CD14-positive monocyte (primary cell): ENCODE data around the gene RAB3GAP1. TPM values are rescaled to one million over a fixed set of nuclear protein-coding genes. Genes with fewer than 3 reads are reported as not detected.

Source experiments
- DNase-seq, 3 donors: peaks; one replicate each; pipeline ENCODE4 v3.0.0-alpha.2; 2011 to 2022
- H2AFZ ChIP-seq: 2 replicates; pipeline ENCODE4 v1.6.0; 2012; ENCODE audit warnings: mild to moderate bottlenecking, low read depth, low read length, inconsistent platforms; ENCODE audit not compliant: insufficient read depth, poor library complexity, severe bottlenecking
- H3K27ac ChIP-seq, 2 donors: 1 replicate in 1 of 2; 2 replicates in 1 of 2; pipeline ENCODE4 v1.5.1; 2012 to 2013; ENCODE audit warnings: low read length in 2 of 2, control low read depth in 1 of 2, inconsistent platforms in 1 of 2, low read depth in 1 of 2, mild to moderate bottlenecking in 1 of 2
- H3K27me3 ChIP-seq, 2 donors: one replicate each; pipeline versions ENCODE4 v1.6.0 to v1.6.1; 2011 to 2013; ENCODE audit warnings: low read length in 2 of 2; ENCODE audit not compliant: control insufficient read depth in 2 of 2, insufficient read depth in 2 of 2
- H3K36me3 ChIP-seq, 2 donors: replicated peaks in 1 of 2; 1 replicate in 1 of 2; 2 replicates in 1 of 2; pipeline versions ENCODE4 v1.5.1 to v1.6.1; 2012 to 2013; ENCODE audit warnings: low read length in 2 of 2, control low read depth in 1 of 2, inconsistent platforms in 1 of 2, mild to moderate bottlenecking in 1 of 2; ENCODE audit not compliant: insufficient read depth in 2 of 2, control insufficient read depth in 1 of 2
- H3K4me1 ChIP-seq, 2 donors: 1 replicate in 1 of 2; 2 replicates in 1 of 2; pipeline versions ENCODE4 v1.5.1 to v1.6.1; 2012 to 2013; ENCODE audit warnings: low read length in 2 of 2, control low read depth in 1 of 2, inconsistent platforms in 1 of 2, mild to moderate bottlenecking in 1 of 2, moderate library complexity in 1 of 2; ENCODE audit not compliant: insufficient read depth in 2 of 2, control insufficient read depth in 1 of 2
- H3K4me2 ChIP-seq: replicated peaks from 2 replicates; pipeline ENCODE3; 2012; ENCODE audit warnings: low read length, moderate library complexity, mild to moderate bottlenecking; ENCODE audit not compliant: poor library complexity, severe bottlenecking; ENCODE audit errors: extremely low read depth
- H3K4me3 ChIP-seq, 3 experiments: fragments of 200-600 bp in 1 of 3; sonication (generic) in 1 of 3; replicated peaks in 1 of 3; 1 replicate in 2 of 3; 2 replicates in 1 of 3; pipeline ENCODE4 v1.5.1; 2011 to 2013; ENCODE audit warnings: low read length in 3 of 3, mild to moderate bottlenecking in 3 of 3, control low read depth in 2 of 3, low read depth in 2 of 3, inconsistent platforms in 1 of 3, moderate library complexity in 1 of 3
- H3K79me2 ChIP-seq: 2 replicates; pipeline ENCODE4 v1.6.0; 2012; ENCODE audit warnings: mild to moderate bottlenecking, control low read depth, inconsistent platforms, low read length, moderate library complexity; ENCODE audit not compliant: insufficient read depth
- H3K9ac ChIP-seq: 2 replicates; pipeline ENCODE4 v1.6.0; 2017; ENCODE audit warnings: low read length, mild to moderate bottlenecking; ENCODE audit not compliant: insufficient read depth, poor library complexity, severe bottlenecking
- H3K9me3 ChIP-seq, 2 donors: replicated peaks in 1 of 2; 1 replicate in 1 of 2; 2 replicates in 1 of 2; pipeline versions ENCODE4 v1.5.1 to v1.6.1; 2012 to 2013; ENCODE audit warnings: low read length in 2 of 2, control low read depth in 1 of 2; ENCODE audit not compliant: control insufficient read depth in 1 of 2, insufficient read depth in 1 of 2
- H4K20me1 ChIP-seq: 2 replicates; pipeline ENCODE4 v1.6.0; 2012; ENCODE audit warnings: mild to moderate bottlenecking, low read length, control low read depth, moderate library complexity; ENCODE audit not compliant: insufficient read depth
- H3K27ac Mint-ChIP-seq, 7 donors: one replicate each; pipeline ENCODE4 v1.8.0; 2020; ENCODE audit warnings: mild to moderate bottlenecking in 7 of 7, mixed read lengths in 7 of 7, moderate library complexity in 6 of 7, inconsistent platforms in 2 of 7
- H3K27me3 Mint-ChIP-seq, 3 donors: one replicate each; pipeline ENCODE4 v1.8.0; 2021 to 2022; ENCODE audit warnings: low read depth in 3 of 3, mild to moderate bottlenecking in 3 of 3, mixed read lengths in 3 of 3, moderate library complexity in 3 of 3, inconsistent platforms in 1 of 3
- H3K36me3 Mint-ChIP-seq, 2 donors: one replicate each; pipeline ENCODE4 v1.8.0; 2020; ENCODE audit warnings: mixed read lengths in 2 of 2, inconsistent platforms in 1 of 2, mild to moderate bottlenecking in 1 of 2
- H3K4me1 Mint-ChIP-seq: one replicate; pipeline ENCODE4 v1.8.0; 2020; ENCODE audit warnings: mild to moderate bottlenecking, mixed read lengths
- H3K4me3 Mint-ChIP-seq, 2 donors: one replicate each; pipeline ENCODE4 v1.8.0; 2020; ENCODE audit warnings: mild to moderate bottlenecking in 2 of 2, mixed read lengths in 2 of 2, moderate library complexity in 1 of 2
- H3K9me3 Mint-ChIP-seq, 7 donors: one replicate each; pipeline ENCODE4 v1.8.0; 2020 to 2022; ENCODE audit warnings: mixed read lengths in 7 of 7, mild to moderate bottlenecking in 6 of 7, moderate library complexity in 6 of 7, inconsistent platforms in 2 of 7
- CTCF ChIP-seq: fragments of 200-600 bp; IDR thresholded peaks from one replicate; pipeline ENCODE4 v1.8.0; 2022; ENCODE audit warnings: antibody characterized with exemption, mild to moderate bottlenecking
- WGBS: methylation state at CpG from one replicate; pipeline ENCODE4 v1.1.5; 2013; ENCODE audit warnings: missing lambda C conversion rate; ENCODE audit not compliant: insufficient coverage; 5-methylcytosine and 5-hydroxymethylcytosine counted together
- intact Hi-C, 2 donors: fragments of 100-400 bp; cut with micrococcal nuclease; formaldehyde crosslinking; loops; one replicate each; pipeline versions ENCODE4 v1.15.0 to v1.15.1; 2023
- polyA plus RNA-seq, 3 donors: library from polyadenylated mRNA; depleted of rRNA in 1 of 3; unstranded in 2 of 3; stranded (reverse) in 1 of 3; fragments of 300-500 nt in 2 of 3; fragments of >200 nt in 1 of 3; fragmentation: Illumina TruSeq in 2 of 3; gene quantifications; 1 replicate in 2 of 3; 2 replicates in 1 of 3; pipeline ENCODE4 v1.2.3, GENCODE V29; 2012 to 2021

The RAB3GAP1 gene
- polyA plus RNA-seq, 3 donors: 8.0 to 17.4 (median 11.3) TPM

GRCh38 chr2:135097532-135098231, 45.6 kb downstream of the RAB3GAP1 start:
- peaks cover 0 to 6% of the 10 kb centered on the region in 2 donors for H3K9me3 ChIP-seq
- Mint-ChIP-seq H3K27ac (no peak overlapping the region), H3K4me1 (no peaks in the 10 kb centered on the region), H3K9me3 (peaks cover 0 to 12% (median 3%) of the 10 kb centered on the region in 7 donors), H3K36me3 (peaks cover 54 to 73% of the 10 kb centered on the region in 2 donors), H3K27me3 (peaks cover 0 to 1% (median 0%) of the 10 kb centered on the region in 3 donors), H3K4me3 (no peak overlapping the region)
- no peaks in the 10 kb centered on the region for H3K79me2 ChIP-seq
- no peak for TF ChIP-seq CTCF
- no peak overlapping the region for H3K4me2 ChIP-seq
- no peak overlapping the region for H3K27ac ChIP-seq
- no peak for DNase-seq
- peaks cover 50 to 81% of the 10 kb centered on the region in 2 donors for H3K36me3 ChIP-seq
- no peaks in the 10 kb centered on the region for H3K27me3 ChIP-seq
- H2AFZ ChIP-seq: no peak overlapping the region
- H3K9ac ChIP-seq: no peak overlapping the region
- H3K4me1 ChIP-seq: no peaks in the 10 kb centered on the region
- WGBS: no CpG with 5 or more reads among the region's 2 CpGs
- no peak overlapping the region for H3K4me3 ChIP-seq
- H4K20me1 ChIP-seq: no peaks in the 10 kb centered on the region
- intact Hi-C loops: no loop called here

- no peak for TF ChIP-seq CTCF
- H3K27ac ChIP-seq: no peak overlapping the region
- H3K27ac Mint-ChIP-seq: no peak overlapping the region
- no peak overlapping the region for H3K9ac ChIP-seq
- intact Hi-C loops: no loop called here
- no peaks in the 10 kb centered on the region for H3K79me2 ChIP-seq
- H3K36me3 Mint-ChIP-seq: peaks cover 52 to 68% of the 10 kb centered on the region in 2 donors
- H3K9me3 ChIP-seq: peaks cover 10 to 16% of the 10 kb centered on the region in 2 donors
- no peaks in the 10 kb centered on the region for H4K20me1 ChIP-seq
- no peak overlapping the region for H3K4me2 ChIP-seq
- no peaks in the 10 kb centered on the region for H3K4me1 ChIP-seq
- no peak overlapping the region for H3K4me3 Mint-ChIP-seq
- WGBS: 72% methylated on average over 3 of the region's 5 CpGs
- DNase-seq: no peak
- H3K9me3 Mint-ChIP-seq: peaks cover 7 to 15% (median 10%) of the 10 kb centered on the region in 7 donors
- no peak overlapping the region for H3K4me3 ChIP-seq
- H3K27me3 Mint-ChIP-seq: no peaks in the 10 kb centered on the region
- no peaks in the 10 kb centered on the region for H3K4me1 Mint-ChIP-seq
- H3K27me3 ChIP-seq: no peaks in the 10 kb centered on the region
- peaks cover 32 to 76% of the 10 kb centered on the region in 2 donors for H3K36me3 ChIP-seq
- H2AFZ ChIP-seq: no peak overlapping the region
Measured at GRCh38 chr2:135099802-135100483, 47.9 kb downstream of the RAB3GAP1 start.
